Measurements from ENCODE around the gene RIN3. TPM values are rescaled to one million over a fixed set of nuclear protein-coding genes. Genes with fewer than 3 reads are reported as not detected.

Gene RIN3
- total RNA-seq, 1 experiment from 2014 or later, result 14.8 TPM

- H3K9me3 ChIP-seq (ENCODE audit: insufficient read depth, low read depth), result no peaks in the 10 kb centered on the region
- no peak for DNase-seq
- ChIA-PET CTCF (no interaction called here), POLR2A (ENCODE audit: unreplicated experiment) (no interaction called here)
- H3K27me3 ChIP-seq (ENCODE audit: insufficient read depth, low read depth), result no peaks in the 10 kb centered on the region
- no peaks in the 10 kb centered on the region for H4K20me1 ChIP-seq (ENCODE audit: insufficient read depth)
- H3K4me2 ChIP-seq, result no peak overlapping the region
- no peak overlapping the region for H3K4me3 ChIP-seq
- no peaks in the 10 kb centered on the region for H3K4me1 ChIP-seq (replicated peaks; ENCODE audit: insufficient read depth)
- intact Hi-C loops (cut with micrococcal nuclease; ENCODE audit: unreplicated experiment), result no loop called here
- H3K36me3 ChIP-seq (ENCODE audit: low read depth), result peaks cover 13% of the 10 kb centered on the region
- no peak for TF ChIP-seq CTCF (conservative IDR thresholded peaks at IDR 0.05)
- no peak for TF ChIP-seq EZH2 (IDR thresholded peaks at IDR 0.05; ENCODE audit: low read depth)
- H2AFZ ChIP-seq, result no peak overlapping the region
- H3K79me2 ChIP-seq (ENCODE audit: low read depth), result no peaks in the 10 kb centered on the region
- H3F3A ChIP-seq (ENCODE audit: insufficient read depth, low read depth), result no peaks in the 10 kb centered on the region
- no peak overlapping the region for H3K27ac ChIP-seq
- H3K9me2 ChIP-seq (ENCODE audit: insufficient read depth), result no peaks in the 10 kb centered on the region
- BruUV-seq (replicated peaks), result no TSS peak
Observed at GRCh38 chr14:92575061-92575747, 61.6 kb downstream of the RIN3 start.

- Histone ChIP-seq H3K27me3 (ENCODE audit: insufficient read depth, low read depth) (no peaks in the 10 kb centered on the region), H3K36me3 (ENCODE audit: low read depth) (peaks cover 13% of the 10 kb centered on the region), H3K9me2 (ENCODE audit: insufficient read depth) (no peaks in the 10 kb centered on the region), H3K4me2 (no peak overlapping the region), H3K4me3 (no peak overlapping the region), H4K20me1 (ENCODE audit: insufficient read depth) (no peaks in the 10 kb centered on the region), H3K4me1 (replicated peaks; ENCODE audit: insufficient read depth) (no peaks in the 10 kb centered on the region), H3K9me3 (ENCODE audit: insufficient read depth, low read depth) (no peaks in the 10 kb centered on the region), H3K79me2 (ENCODE audit: low read depth) (no peaks in the 10 kb centered on the region), H3K27ac (no peak overlapping the region), H2AFZ (no peak overlapping the region), H3F3A (ENCODE audit: insufficient read depth, low read depth) (no peaks in the 10 kb centered on the region)
- no TSS peak for BruUV-seq (replicated peaks)
- POLR2A ChIA-PET (ENCODE audit: unreplicated experiment), result no interaction called here
- DNase-seq, result no peak
- intact Hi-C loops (cut with micrococcal nuclease; ENCODE audit: unreplicated experiment), result no loop called here
- CTCF ChIA-PET, result no interaction called here
- TF ChIP-seq CTCF (conservative IDR thresholded peaks at IDR 0.05) (no peak), EZH2 (IDR thresholded peaks at IDR 0.05; ENCODE audit: low read depth) (no peak)
Observed at GRCh38 chr14:92575748-92576303, 62.2 kb downstream of the RIN3 start.

GRCh38 chr14:92577321-92577742, 63.8 kb downstream of the RIN3 start:
- Histone ChIP-seq H3K9me2 (ENCODE audit: insufficient read depth) (no peaks in the 10 kb centered on the region), H3K4me1 (replicated peaks; ENCODE audit: insufficient read depth) (no peaks in the 10 kb centered on the region), H2AFZ (no peak overlapping the region), H3F3A (ENCODE audit: insufficient read depth, low read depth) (no peaks in the 10 kb centered on the region), H4K20me1 (ENCODE audit: insufficient read depth) (no peaks in the 10 kb centered on the region), H3K4me3 (no peak overlapping the region), H3K9me3 (ENCODE audit: insufficient read depth, low read depth) (no peaks in the 10 kb centered on the region), H3K4me2 (no peak overlapping the region), H3K79me2 (ENCODE audit: low read depth) (no peaks in the 10 kb centered on the region), H3K27me3 (ENCODE audit: insufficient read depth, low read depth) (no peaks in the 10 kb centered on the region), H3K36me3 (ENCODE audit: low read depth) (peaks cover 13% of the 10 kb centered on the region), H3K27ac (no peak overlapping the region)
- CTCF ChIA-PET, result interaction anchor here (0.6 kb wide), 1 partner anchor 801 kb away, joined by 3 read pairs; no protein-coding TSS in a partner anchor
- intact Hi-C loops (cut with micrococcal nuclease; ENCODE audit: unreplicated experiment), result no loop called here
- no TSS peak for BruUV-seq (replicated peaks)
- TF ChIP-seq CTCF (conservative IDR thresholded peaks at IDR 0.05) (no peak), EZH2 (IDR thresholded peaks at IDR 0.05; ENCODE audit: low read depth) (no peak)
- DNase-seq, result no peak
- POLR2A ChIA-PET (ENCODE audit: unreplicated experiment), result interaction anchor here (0.6 kb wide), 1 partner anchor 357 kb away, joined by 11 read pairs; no protein-coding TSS in a partner anchor
